Retina (tissue), 1 donor: Measurements from ENCODE around the gene DGKB.

Experiments used
- DNase-seq: peaks from one replicate; pipeline ENCODE4 v3.0.0-alpha.2; 2016

DGKB gene

GRCh38 chr7:14817829-14818614, 84.5 kb downstream of the DGKB start:
- no peak for DNase-seq

GRCh38 chr7:14807507-14807906, 95.0 kb downstream of the DGKB start:
- DNase-seq: no peak

GRCh38 chr7:14806891-14807290, 95.7 kb downstream of the DGKB start:
- DNase-seq: no peak

GRCh38 chr7:14805105-14805719, 97.3 kb downstream of the DGKB start:
- no peak for DNase-seq

- DNase-seq: no peak
Measured at GRCh38 chr7:14800664-14801063, 101.9 kb downstream of the DGKB start.

- DNase-seq: no peak
Measured at GRCh38 chr7:14793151-14793550, 109.4 kb downstream of the DGKB start.

- no peak for DNase-seq
Measured at GRCh38 chr7:14787551-14787950, 115.0 kb downstream of the DGKB start.

- no peak for DNase-seq
Measured at GRCh38 chr7:14786314-14786895, 116.1 kb downstream of the DGKB start.

GRCh38 chr7:14777806-14778205, 124.7 kb downstream of the DGKB start:
- no peak for DNase-seq

- DNase-seq: no peak
Measured at GRCh38 chr7:14776266-14776665, 126.3 kb downstream of the DGKB start.

- no peak for DNase-seq
Measured at GRCh38 chr7:14773729-14774271, 128.8 kb downstream of the DGKB start.

GRCh38 chr7:14770614-14771013, 131.9 kb downstream of the DGKB start:
- DNase-seq: no peak

- no peak for DNase-seq
Measured at GRCh38 chr7:14769261-14769660, 133.3 kb downstream of the DGKB start.

- DNase-seq: no peak
Measured at GRCh38 chr7:14767716-14768425, 134.7 kb downstream of the DGKB start.

GRCh38 chr7:14766747-14767146, 135.8 kb downstream of the DGKB start:
- DNase-seq: no peak

GRCh38 chr7:14765731-14766130, 136.8 kb downstream of the DGKB start:
- no peak for DNase-seq

- DNase-seq: no peak
Measured at GRCh38 chr7:14762561-14762960, 140.0 kb downstream of the DGKB start.

- no peak for DNase-seq
Measured at GRCh38 chr7:14761510-14762296, 140.8 kb downstream of the DGKB start.

- no peak for DNase-seq
Measured at GRCh38 chr7:14760730-14761478, 141.6 kb downstream of the DGKB start.

GRCh38 chr7:14759785-14760184, 142.8 kb downstream of the DGKB start:
- DNase-seq: no peak

- DNase-seq: no peak
Measured at GRCh38 chr7:14754631-14755030, 147.9 kb downstream of the DGKB start.

- DNase-seq: no peak
Measured at GRCh38 chr7:14752301-14752700, 150.2 kb downstream of the DGKB start.
